Psoas muscle (tissue), 8 donors: ENCODE measurements around the gene LCNL1. TPM values are rescaled to one million over a fixed set of nuclear protein-coding genes. Genes with fewer than 3 reads are reported as not detected.
A peak's percentile ranks its signal among the peaks of the same experiment; 100 is the strongest.

Experiments used
- ATAC-seq, 4 donors: fragments of 200-7000 bp; cut with Tn5 transposase; one replicate each; pipeline ENCODE4 v1.9.1; 2020; ENCODE audit warnings: moderate library complexity in 3 of 4, mild to moderate bottlenecking in 2 of 4
- DNase-seq, 2 donors: peaks; one replicate each; pipeline ENCODE4 v3.0.0-alpha.2; 2020
- H3K27ac ChIP-seq: fragments of 200-600 bp; one replicate; pipeline ENCODE4 v1.8.0; 2022
- H3K27me3 ChIP-seq, 3 donors: fragments of 200-600 bp in 1 of 3; one replicate each; pipeline versions ENCODE4 v1.6.1 to v1.8.0; 2013 to 2022; ENCODE audit warnings: low read length in 2 of 3, mild to moderate bottlenecking in 2 of 3, moderate library complexity in 1 of 3; ENCODE audit not compliant: insufficient read depth in 3 of 3
- H3K36me3 ChIP-seq, 2 donors: fragments of 200-600 bp in 1 of 2; one replicate each; pipeline versions ENCODE4 v1.6.1 to v1.8.0; 2013 to 2022; ENCODE audit warnings: low read depth in 1 of 2, mild to moderate bottlenecking in 1 of 2, moderate library complexity in 1 of 2; ENCODE audit not compliant: insufficient read depth in 1 of 2
- H3K4me1 ChIP-seq: fragments of 200-600 bp; one replicate; pipeline ENCODE4 v1.8.0; 2022
- H3K4me3 ChIP-seq: fragments of 200-600 bp; one replicate; pipeline ENCODE4 v1.8.0; 2022; ENCODE audit warnings: mild to moderate bottlenecking
- H3K9me3 ChIP-seq: fragments of 200-600 bp; one replicate; pipeline ENCODE4 v1.8.0; 2022
- CTCF ChIP-seq: fragments of 200-600 bp; IDR thresholded peaks from one replicate; pipeline ENCODE4 v1.8.0; 2022; ENCODE audit warnings: antibody characterized with exemption
- WGBS, 3 donors: extraction: QIAGEN DNeasy Blood & Tissue Kit; methylation state at CpG; one replicate each; pipeline versions ENCODE4 v1.1.6 to v1.1.7; 2013; 5-methylcytosine and 5-hydroxymethylcytosine counted together
- intact Hi-C, 2 donors: fragments of 100-400 bp; cut with DNase I; formaldehyde crosslinking; loops; one replicate each; pipeline versions ENCODE4 v1.11.0 to v1.14.2; 2022
- polyA plus RNA-seq, 3 donors: library from polyadenylated mRNA; stranded (reverse); fragments of 200-250 nt; gene quantifications; one replicate each; pipeline ENCODE4 v1.2.3, GENCODE V29; 2013
- total RNA-seq, 4 donors: library from RNA; stranded (reverse); fragmentation: NEBNext Ultra II Directional in 2 of 4; extraction: Animal tissue kit (Norgen Biotek cat#: 25700) in 2 of 4; gene quantifications; one replicate each; pipeline versions ENCODE4 v1.2.1 to v1.2.4, GENCODE V29; 2021 to 2023
- donor health status: healthy with polysubstance abuse.
- donor health status: DM: no; HTN: no; CAD: no; lungs with moderate emphysema.
- donor health status: Bipolar disorder and iron deficiency.
- donor health status: healthy.
- donor health status: DM: yes; HTN: yes; CAD: no.
- donor health status: DM: no; HTN: no; CAD: no.
- donor health status: DM: no; HTN: no; CAD: no.
- donor health status: DM: yes; HTN: yes; CAD: no.

LCNL1 gene
- total and polyA plus RNA-seq, 7 donors = 0.04 to 0.79 (median 0.14) TPM

GRCh38 chr9:136941231-136942111 is 41.3 kb upstream of the LCNL1 start:
- intact Hi-C loops = loop anchor here in 1 of 2 donors (2.0 to 5.0 kb wide), 4 partner anchors 13 to 94 kb away; partner anchors contain the start of genes EDF1 and PHPT1
- 92 to 94% (median 94%) methylated on average over 54 to 55 of the region's 55 CpGs for WGBS, 3 donors
- Histone ChIP-seq H3K9me3 (no peaks in the 10 kb centered on the region), H3K4me1 (peaks cover 29% of the 10 kb centered on the region), H3K36me3 (peaks cover 23 to 36% of the 10 kb centered on the region in 2 donors), H3K27ac (peak overlapping the region; percentile 94), H3K4me3 (peak overlapping the region; percentile 88), H3K27me3 (no peaks in the 10 kb centered on the region)
- ATAC-seq (no peak), DNase-seq (peak; percentile 30 to 63)
- no peak for TF ChIP-seq CTCF

- 89 to 90% (median 90%) methylated on average over 58 to 60 of the region's 60 CpGs for WGBS, 3 donors
- peaks cover 30% of the 10 kb centered on the region for H3K4me1 ChIP-seq
- H3K36me3 ChIP-seq = peaks cover 23 to 36% of the 10 kb centered on the region in 2 donors
- no peak for TF ChIP-seq CTCF
- peak overlapping the region; percentile 94 for H3K27ac ChIP-seq
- DNase-seq = peak in 1 of 2 donors; percentile 59
- no peaks in the 10 kb centered on the region for H3K9me3 ChIP-seq
- peak overlapping the region; percentile 88 for H3K4me3 ChIP-seq
- ATAC-seq = no peak
- H3K27me3 ChIP-seq = no peaks in the 10 kb centered on the region
- intact Hi-C loops = loop anchor here in 1 of 2 donors (2.0 to 5.0 kb wide), 4 partner anchors 13 to 95 kb away; partner anchors contain the start of genes EDF1 and PHPT1
Observed at GRCh38 chr9:136942112-136942880, 40.5 kb upstream of the LCNL1 start.

GRCh38 chr9:136942881-136943230 is 39.9 kb upstream of the LCNL1 start:
- Histone ChIP-seq H3K9me3 (no peaks in the 10 kb centered on the region), H3K4me1 (peaks cover 36% of the 10 kb centered on the region), H3K4me3 (peak overlapping the region; percentile 88), H3K27me3 (no peaks in the 10 kb centered on the region), H3K36me3 (peaks cover 22 to 36% of the 10 kb centered on the region in 2 donors), H3K27ac (peak overlapping the region; percentile 94)
- TF ChIP-seq CTCF = no peak
- intact Hi-C loops = loop anchor here in 1 of 2 donors (2.0 to 5.0 kb wide), 4 partner anchors 14 to 96 kb away; partner anchors contain the start of genes EDF1 and PHPT1
- DNase-seq (no peak), ATAC-seq (no peak)
- WGBS, 3 donors = 85 to 90% (median 90%) methylated on average over 14 to 16 of the region's 16 CpGs

- Histone ChIP-seq H3K4me1 (peaks cover 43% of the 10 kb centered on the region), H3K27ac (peak overlapping the region; percentile 94), H3K27me3 (no peaks in the 10 kb centered on the region), H3K9me3 (no peaks in the 10 kb centered on the region), H3K4me3 (peak overlapping the region; percentile 88), H3K36me3 (peaks cover 20 to 36% of the 10 kb centered on the region in 2 donors)
- WGBS, 3 donors = 14 to 18% (median 17%) methylated on average over 50 to 61 of the region's 61 CpGs
- ATAC-seq (no peak), DNase-seq (peak in 1 of 2 donors; percentile 74)
- TF ChIP-seq CTCF = no peak
- intact Hi-C loops = loop anchor here in 1 of 2 donors (2.0 to 5.0 kb wide), 4 partner anchors 15 to 96 kb away; partner anchors contain the start of genes EDF1 and PHPT1
Observed at GRCh38 chr9:136943291-136944211, 39.2 kb upstream of the LCNL1 start.
